GM10266 (cell line): ENCODE measurements around the gene SUSD5.

ENCODE experiments used
- DNase-seq: peaks from one replicate; pipeline ENCODE4 v3.0.0; 2012; ENCODE audit errors: extremely low spot score
- TF ChIP-seq, protein P1 (sequence below): IDR thresholded peaks from 2 replicates; pipeline ENCODE4 v1.5.1; 2012; ENCODE audit warnings: mild to moderate bottlenecking, low read depth; ENCODE audit not compliant: control insufficient read depth, insufficient read depth; ENCODE audit errors: missing control alignments

The SUSD5 gene

DNA sequence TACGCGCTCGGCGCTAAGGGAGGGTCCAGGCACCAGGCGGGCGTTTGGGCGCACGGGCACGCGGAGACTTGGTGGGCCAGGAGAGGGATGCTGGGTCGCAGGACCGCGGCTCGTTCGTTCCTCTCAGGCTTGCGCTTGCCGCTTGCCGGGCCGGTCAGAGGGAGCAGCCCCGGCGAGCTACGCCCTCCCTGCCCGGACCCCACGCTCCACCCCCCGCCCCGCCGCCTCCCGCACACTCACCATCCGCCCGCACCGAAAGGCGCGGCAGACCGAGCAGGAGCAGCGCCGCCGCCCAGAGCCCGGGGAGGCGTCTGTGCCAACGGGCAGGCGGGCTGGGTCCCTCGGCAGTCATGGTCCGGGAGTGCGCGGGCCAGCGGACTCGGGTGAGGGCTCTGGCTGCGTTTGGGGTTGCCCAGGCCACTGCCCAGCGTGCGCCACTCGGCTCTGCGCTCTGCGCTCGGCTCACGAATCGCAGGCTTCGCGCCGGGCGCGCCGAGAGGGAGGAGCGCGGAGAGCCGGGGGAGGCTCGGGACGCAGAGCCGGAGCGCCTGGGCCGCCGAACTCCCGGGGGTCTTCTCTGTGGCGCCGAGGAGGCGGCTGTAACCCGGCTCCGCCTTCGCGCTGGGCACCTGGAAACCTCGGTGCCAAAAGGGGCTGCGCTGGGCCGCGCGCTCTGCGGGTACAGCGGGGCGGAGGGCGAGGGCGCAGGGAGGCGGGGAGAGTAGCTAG, at the start of gene SUSD5:
TSS of gene SUSD5 (minus strand) at position 365 of the 729 bp plus-strand sequence. CDS start at position 352, 13 bp downstream.
- DNase-seq = no peak
- TF ChIP-seq, protein P1, sequence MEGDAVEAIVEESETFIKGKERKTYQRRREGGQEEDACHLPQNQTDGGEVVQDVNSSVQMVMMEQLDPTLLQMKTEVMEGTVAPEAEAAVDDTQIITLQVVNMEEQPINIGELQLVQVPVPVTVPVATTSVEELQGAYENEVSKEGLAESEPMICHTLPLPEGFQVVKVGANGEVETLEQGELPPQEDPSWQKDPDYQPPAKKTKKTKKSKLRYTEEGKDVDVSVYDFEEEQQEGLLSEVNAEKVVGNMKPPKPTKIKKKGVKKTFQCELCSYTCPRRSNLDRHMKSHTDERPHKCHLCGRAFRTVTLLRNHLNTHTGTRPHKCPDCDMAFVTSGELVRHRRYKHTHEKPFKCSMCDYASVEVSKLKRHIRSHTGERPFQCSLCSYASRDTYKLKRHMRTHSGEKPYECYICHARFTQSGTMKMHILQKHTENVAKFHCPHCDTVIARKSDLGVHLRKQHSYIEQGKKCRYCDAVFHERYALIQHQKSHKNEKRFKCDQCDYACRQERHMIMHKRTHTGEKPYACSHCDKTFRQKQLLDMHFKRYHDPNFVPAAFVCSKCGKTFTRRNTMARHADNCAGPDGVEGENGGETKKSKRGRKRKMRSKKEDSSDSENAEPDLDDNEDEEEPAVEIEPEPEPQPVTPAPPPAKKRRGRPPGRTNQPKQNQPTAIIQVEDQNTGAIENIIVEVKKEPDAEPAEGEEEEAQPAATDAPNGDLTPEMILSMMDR = no peak

DNA sequence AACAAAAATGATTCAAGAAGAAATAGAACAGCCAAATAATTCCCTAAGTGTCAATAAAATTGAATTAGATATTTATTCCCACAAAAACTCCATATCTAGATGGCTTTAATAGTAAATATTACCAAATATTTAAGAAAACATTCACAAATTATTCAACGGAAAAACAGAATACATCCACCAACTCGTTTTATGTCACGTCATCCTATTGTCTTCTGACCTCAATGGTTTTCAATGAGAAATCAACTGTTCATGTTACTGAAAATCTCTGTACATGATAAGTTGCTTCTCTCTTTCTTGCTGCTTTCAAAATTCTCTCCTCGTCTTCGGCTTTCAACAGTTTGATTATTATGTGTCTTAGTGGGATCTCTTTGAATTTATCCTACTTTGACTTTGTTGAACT, 41.5 kb upstream of the SUSD5 start:
- DNase-seq = no peak
- TF ChIP-seq, protein P1 = no peak

DNA sequence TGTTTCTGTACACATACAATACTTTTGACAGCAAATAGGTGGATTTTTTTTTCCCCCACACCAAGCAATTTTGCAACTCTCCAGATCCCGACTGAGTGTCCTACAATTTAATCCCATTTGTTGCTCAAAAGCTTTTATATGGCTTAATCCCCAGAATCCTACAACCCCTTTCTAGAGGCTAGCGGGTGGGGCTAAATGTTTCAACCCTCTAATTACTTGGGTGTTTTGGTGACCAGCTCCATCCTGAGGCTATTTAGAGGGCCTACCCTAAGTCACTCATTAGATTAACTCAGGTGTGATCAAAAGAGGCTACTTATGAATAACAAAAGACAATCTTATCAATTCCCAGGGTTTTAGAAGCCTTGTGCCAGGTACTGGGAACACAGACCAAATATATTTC, 37.6 kb upstream of the SUSD5 start:
- DNase-seq = no peak
- TF ChIP-seq, protein P1 = no peak

DNA sequence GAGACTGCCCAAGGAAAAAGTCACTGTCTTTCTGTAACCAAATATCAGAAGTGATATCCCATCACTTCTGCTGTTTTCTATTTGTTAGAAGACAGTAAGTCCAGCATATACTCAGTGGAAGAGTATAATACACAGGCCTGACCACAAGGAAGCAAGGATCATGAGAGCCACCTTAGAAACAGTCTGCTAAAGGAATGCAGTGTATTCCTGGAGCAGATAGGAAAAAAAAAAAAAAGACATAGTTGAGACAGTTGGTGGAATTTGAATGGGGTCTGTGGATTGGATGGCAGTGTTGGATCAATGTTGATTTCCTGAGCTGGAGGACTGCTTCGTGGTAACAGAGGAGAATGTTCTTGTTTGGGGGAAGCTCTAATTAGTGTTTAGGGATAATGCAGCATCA, 32.1 kb upstream of the SUSD5 start:
- TF ChIP-seq, protein P1 = no peak
- no peak for DNase-seq

DNA sequence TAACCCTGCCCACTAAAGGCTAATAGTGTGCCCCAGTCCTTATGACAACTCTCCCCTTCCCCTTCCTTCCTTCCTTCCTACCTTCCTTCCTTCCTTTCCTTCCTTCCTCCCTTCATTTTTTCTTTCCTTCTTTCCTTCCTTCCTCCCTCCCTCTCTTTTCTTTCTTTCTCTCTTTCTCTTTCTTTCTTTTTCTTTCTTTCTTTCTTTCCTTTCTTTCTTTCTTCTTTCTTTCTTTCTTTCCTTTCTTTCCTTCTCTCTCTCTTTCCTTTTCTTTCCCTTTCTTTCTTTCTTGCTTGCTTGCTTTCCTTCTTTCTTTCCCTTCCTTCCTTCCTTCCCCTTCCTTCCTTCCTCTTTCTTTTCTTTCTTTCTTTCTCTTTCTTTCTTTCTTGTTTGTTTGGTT, 28.2 kb upstream of the SUSD5 start:
- TF ChIP-seq, protein P1 = no peak

DNA sequence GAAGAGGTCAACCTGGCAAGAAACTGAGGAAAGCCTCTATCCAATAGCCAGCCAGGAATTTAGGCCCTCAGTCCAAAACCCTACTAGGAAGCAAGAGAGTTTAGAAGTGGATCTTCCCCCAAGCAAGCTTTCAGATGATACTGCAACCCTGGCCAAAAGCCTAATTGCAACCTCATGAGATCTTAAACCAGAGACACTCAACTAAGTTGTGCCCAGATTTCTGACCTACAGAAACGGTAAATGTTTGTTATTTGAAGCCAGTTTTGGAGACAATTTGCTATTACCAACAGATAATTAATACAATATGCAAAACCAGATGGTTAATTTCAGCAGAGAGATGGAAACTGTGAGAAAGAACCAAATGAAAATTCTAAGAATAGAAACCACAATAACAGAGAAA, 21.7 kb upstream of the SUSD5 start:
- TF ChIP-seq, protein P1 = no peak
- DNase-seq = no peak

More for the DNA sequence above, 28.2 kb upstream of the SUSD5 start:
- DNase-seq = no peak

DNA sequence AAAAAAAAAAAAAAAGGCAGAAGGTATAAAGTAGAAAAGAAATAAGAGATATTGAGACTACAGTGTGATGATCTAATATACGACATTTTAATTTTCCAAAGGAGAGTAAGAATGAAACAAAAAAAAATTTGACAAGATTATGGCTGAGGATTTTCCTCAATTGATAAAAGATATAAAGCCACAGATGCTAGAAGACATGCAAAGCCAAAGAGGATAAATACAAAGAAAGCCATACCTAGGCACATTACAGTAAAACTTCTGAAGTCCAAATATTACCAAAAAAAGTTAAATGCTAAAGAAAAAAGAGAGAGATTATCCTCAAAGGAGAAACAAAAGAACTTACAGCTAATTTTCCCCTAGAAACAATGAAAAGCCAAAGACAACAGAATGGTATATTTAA, 20.3 kb upstream of the SUSD5 start:
- TF ChIP-seq, protein P1 = no peak
- no peak for DNase-seq
